ENCODE data around the gene FGD6.

The FGD6 gene

DNA sequence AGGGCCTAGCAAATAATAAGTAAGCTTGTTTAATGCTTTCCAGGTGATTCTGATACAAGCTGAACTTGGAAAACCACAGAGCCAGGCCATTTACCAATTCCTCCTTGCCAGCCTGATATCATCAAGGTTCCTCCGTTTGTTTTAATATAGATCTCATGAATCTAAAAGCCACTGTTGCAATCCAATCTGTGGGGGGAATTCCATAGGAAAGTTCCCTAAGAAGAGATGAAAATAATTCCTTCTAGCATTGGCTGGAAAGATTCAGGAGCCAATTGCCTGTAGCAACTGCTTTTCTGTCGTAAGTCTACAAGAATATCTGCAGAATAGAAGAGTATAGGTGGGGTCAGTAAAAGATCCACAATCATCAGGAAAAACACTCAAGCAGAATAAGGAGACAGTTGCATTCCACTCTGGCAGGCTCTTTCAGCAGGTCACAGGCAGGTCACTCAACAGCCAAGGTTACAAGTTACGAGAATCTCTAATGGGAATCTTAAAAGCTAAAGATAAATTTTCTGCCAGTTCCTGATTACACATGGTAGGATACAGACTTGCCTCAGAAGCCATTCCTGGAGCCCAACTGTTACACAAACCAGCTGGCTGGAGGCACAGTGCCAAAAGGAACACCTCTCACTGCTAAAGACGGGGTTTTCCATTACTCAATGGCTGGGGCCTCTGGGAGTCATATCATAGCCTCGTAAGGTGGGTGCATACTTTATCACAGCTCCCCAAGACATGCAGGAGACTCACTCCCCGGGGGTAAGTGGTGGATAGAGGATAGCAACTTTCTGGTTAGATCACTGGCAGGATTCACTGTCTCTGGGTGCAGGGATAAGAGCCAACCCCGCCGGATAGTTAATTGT, 43.6 kb downstream of the FGD6 start:
- Histone ChIP-seq H3K36me3 (ENCODE audit: insufficient read depth, low read length) (no peaks in the 10 kb centered on the region), H3K9ac (ENCODE audit: low read length) (no peak overlapping the region), H3K4me1 (ENCODE audit: insufficient read depth, low read length, severe bottlenecking) (no peaks in the 10 kb centered on the region), H2AFZ (ENCODE audit: low read length) (no peak overlapping the region), H4K20me1 (ENCODE audit: insufficient read depth, low read length) (no peaks in the 10 kb centered on the region), H3K9me3 (ENCODE audit: low read length) (no peaks in the 10 kb centered on the region), H3K4me2 (ENCODE audit: low read length) (no peak overlapping the region), H3K79me2 (ENCODE audit: insufficient read depth, low read length) (no peaks in the 10 kb centered on the region), H3K27ac (ENCODE audit: low read depth, low read length, poor library complexity, severe bottlenecking) (no peak overlapping the region), H3K27me3 (ENCODE audit: insufficient read depth, low read length) (no peaks in the 10 kb centered on the region), H3K9me2 (ENCODE audit: low read depth, low read length) (no peaks in the 10 kb centered on the region), H3K4me3 (ENCODE audit: low read depth, low read length, poor library complexity, severe bottlenecking) (no peak overlapping the region), H3F3A (ENCODE audit: insufficient read depth, low read length) (no peaks in the 10 kb centered on the region)
- no peak for TF ChIP-seq CTCF (IDR thresholded peaks at IDR 0.05; ENCODE audit: low read length)
- no peak for TF ChIP-seq EZH2 (IDR thresholded peaks at IDR 0.05; ENCODE audit: borderline replicate concordance, low read length)

DNA sequence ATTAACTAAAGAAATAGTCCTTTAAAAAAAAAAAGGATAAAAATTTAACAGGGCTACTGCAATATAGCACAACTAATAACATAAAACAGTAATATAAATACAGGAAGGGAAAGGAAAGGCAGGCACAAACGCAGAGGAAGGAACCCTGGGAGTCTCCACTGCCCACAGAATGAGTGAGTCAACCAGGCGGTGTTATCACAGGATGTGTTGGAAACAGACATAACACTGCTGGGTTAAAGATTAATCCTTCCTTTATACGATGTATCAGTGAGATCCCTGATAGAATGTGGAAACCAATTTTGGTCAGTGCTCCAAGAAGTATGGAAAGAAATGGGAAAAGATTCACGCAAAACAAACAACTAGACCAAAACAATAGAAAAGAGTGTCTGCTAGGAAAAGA, 47.9 kb downstream of the FGD6 start:
- Histone ChIP-seq H3K79me2 (ENCODE audit: insufficient read depth, low read length) (no peaks in the 10 kb centered on the region), H3K9me3 (ENCODE audit: low read length) (no peaks in the 10 kb centered on the region), H3K27ac (ENCODE audit: low read depth, low read length, poor library complexity, severe bottlenecking) (no peak overlapping the region)

DNA sequence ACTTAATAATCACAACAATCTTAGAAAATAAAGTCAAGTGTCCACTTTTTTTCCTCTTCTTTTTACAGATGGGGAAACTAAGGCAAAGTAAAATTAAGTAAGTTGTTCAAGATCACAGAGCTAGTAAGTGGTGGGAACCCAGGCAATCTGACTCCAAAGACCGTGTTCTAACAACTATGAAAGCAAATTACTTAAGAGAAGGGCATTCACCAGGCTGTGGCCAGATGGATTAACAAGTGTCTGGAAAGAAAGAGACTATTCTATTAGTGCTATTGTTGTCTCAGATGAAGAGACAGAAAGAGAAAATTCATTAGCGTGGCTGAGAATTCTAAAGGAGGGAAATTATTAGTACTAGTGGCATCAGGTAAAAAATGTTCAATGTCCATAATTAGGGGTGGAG, 48.5 kb downstream of the FGD6 start:
- Histone ChIP-seq H3K9ac (ENCODE audit: low read length) (no peak overlapping the region), H3K9me3 (ENCODE audit: low read length) (no peaks in the 10 kb centered on the region), H3K79me2 (ENCODE audit: insufficient read depth, low read length) (no peaks in the 10 kb centered on the region), H3K36me3 (ENCODE audit: insufficient read depth, low read length) (no peaks in the 10 kb centered on the region), H3F3A (ENCODE audit: insufficient read depth, low read length) (no peaks in the 10 kb centered on the region), H3K4me3 (ENCODE audit: low read depth, low read length, poor library complexity, severe bottlenecking) (no peak overlapping the region), H3K27me3 (ENCODE audit: insufficient read depth, low read length) (no peaks in the 10 kb centered on the region), H3K9me2 (ENCODE audit: low read depth, low read length) (no peaks in the 10 kb centered on the region), H3K27ac (ENCODE audit: low read depth, low read length, poor library complexity, severe bottlenecking) (no peak overlapping the region), H2AFZ (ENCODE audit: low read length) (no peak overlapping the region), H3K4me1 (ENCODE audit: insufficient read depth, low read length, severe bottlenecking) (no peaks in the 10 kb centered on the region), H3K4me2 (ENCODE audit: low read length) (no peak overlapping the region), H4K20me1 (ENCODE audit: insufficient read depth, low read length) (no peaks in the 10 kb centered on the region)
- no peak for TF ChIP-seq EZH2 (IDR thresholded peaks at IDR 0.05; ENCODE audit: borderline replicate concordance, low read length)

More for the DNA sequence above, 47.9 kb downstream of the FGD6 start:
- no peak overlapping the region for H3K4me3 ChIP-seq (ENCODE audit: low read depth, low read length, poor library complexity, severe bottlenecking)
- H3F3A ChIP-seq (ENCODE audit: insufficient read depth, low read length) = no peaks in the 10 kb centered on the region
- H2AFZ ChIP-seq (ENCODE audit: low read length) = no peak overlapping the region
- no peaks in the 10 kb centered on the region for H3K9me2 ChIP-seq (ENCODE audit: low read depth, low read length)
- H3K4me2 ChIP-seq (ENCODE audit: low read length) = no peak overlapping the region
- no peaks in the 10 kb centered on the region for H3K27me3 ChIP-seq (ENCODE audit: insufficient read depth, low read length)
- H3K4me1 ChIP-seq (ENCODE audit: insufficient read depth, low read length, severe bottlenecking) = no peaks in the 10 kb centered on the region
- H4K20me1 ChIP-seq (ENCODE audit: insufficient read depth, low read length) = no peaks in the 10 kb centered on the region
- no peak overlapping the region for H3K9ac ChIP-seq (ENCODE audit: low read length)
- no peak for TF ChIP-seq CTCF (IDR thresholded peaks at IDR 0.05; ENCODE audit: low read length)
- TF ChIP-seq EZH2 (IDR thresholded peaks at IDR 0.05; ENCODE audit: borderline replicate concordance, low read length) = no peak
- H3K36me3 ChIP-seq (ENCODE audit: insufficient read depth, low read length) = no peaks in the 10 kb centered on the region

DNA sequence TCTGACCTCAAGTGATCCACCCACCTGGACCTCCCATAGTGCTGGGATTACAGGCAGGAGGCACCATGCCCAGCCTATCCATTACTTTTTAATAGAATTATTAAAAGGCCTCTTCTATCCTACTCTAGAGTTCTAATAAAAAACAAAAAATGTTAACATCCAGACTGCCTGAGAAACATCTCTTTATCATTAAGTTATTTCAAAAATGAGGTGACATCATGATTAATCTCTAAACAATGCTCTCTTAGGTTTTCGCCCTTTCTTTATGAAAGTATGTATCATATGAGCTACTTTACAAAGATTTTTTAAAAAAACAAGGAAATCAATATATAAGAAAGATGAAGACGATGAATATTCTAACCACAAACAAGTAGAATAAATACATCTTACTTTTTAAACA, 52.6 kb downstream of the FGD6 start:
- Histone ChIP-seq H4K20me1 (ENCODE audit: insufficient read depth, low read length) (no peaks in the 10 kb centered on the region), H3K4me3 (ENCODE audit: low read depth, low read length, poor library complexity, severe bottlenecking) (no peak overlapping the region), H3K9me2 (ENCODE audit: low read depth, low read length) (no peaks in the 10 kb centered on the region), H3F3A (ENCODE audit: insufficient read depth, low read length) (no peaks in the 10 kb centered on the region), H3K79me2 (ENCODE audit: insufficient read depth, low read length) (no peaks in the 10 kb centered on the region), H3K27ac (ENCODE audit: low read depth, low read length, poor library complexity, severe bottlenecking) (no peak overlapping the region), H3K9ac (ENCODE audit: low read length) (no peak overlapping the region), H3K9me3 (ENCODE audit: low read length) (no peaks in the 10 kb centered on the region), H3K4me2 (ENCODE audit: low read length) (no peak overlapping the region), H3K36me3 (ENCODE audit: insufficient read depth, low read length) (no peaks in the 10 kb centered on the region), H2AFZ (ENCODE audit: low read length) (no peak overlapping the region), H3K27me3 (ENCODE audit: insufficient read depth, low read length) (no peaks in the 10 kb centered on the region), H3K4me1 (ENCODE audit: insufficient read depth, low read length, severe bottlenecking) (no peaks in the 10 kb centered on the region)
- no peak for TF ChIP-seq CTCF (IDR thresholded peaks at IDR 0.05; ENCODE audit: low read length)
- no peak for TF ChIP-seq EZH2 (IDR thresholded peaks at IDR 0.05; ENCODE audit: borderline replicate concordance, low read length)
